DOHH2 (cell line): ENCODE results near the gene DHRS13.

ENCODE experiments used
- CTCF ChIP-seq: fragments of 200-600 bp; sonication (generic); IDR thresholded peaks from one replicate; pipeline ENCODE4 v1.5.1; 2014; ENCODE audit warnings: antibody characterized with exemption, mild to moderate bottlenecking, low read depth, low read length; ENCODE audit not compliant: poor library complexity, severe bottlenecking
- EZH2phosphoT487 ChIP-seq: fragments of 200-600 bp; sonication (generic); IDR thresholded peaks from 2 replicates; pipeline ENCODE4 v1.6.1; 2017; ENCODE audit warnings: borderline replicate concordance, mild to moderate bottlenecking, antibody characterized with exemption, low read length, moderate library complexity, mixed read lengths

- TF ChIP-seq CTCF = no peak
- no peak for TF ChIP-seq EZH2phosphoT487
Observed at GRCh38 chr17:28878158-28878910, 24.5 kb downstream of the DHRS13 start.
